Stimulated activated CD8-positive, alpha-beta memory T cell treated with anti-CD3 and anti-CD28 coated beads, Interleukin-4, amount 100 ng/mL, for 1 hour (primary cell): ENCODE measurements around the gene BIRC7.

ENCODE experiments used
- DNase-seq, 2 donors: peaks; one replicate each; pipeline ENCODE4 v3.0.0-alpha.2; 2020; ENCODE audit warnings: low read depth in 2 of 2, low spot score in 1 of 2

BIRC7 gene

GRCh38 chr20:63235399-63235983, at the start of gene BIRC7:
BIRC7 (plus strand) TSS chr20:63235905; CDS start chr20:63236097, 192 bp downstream.
- no peak for DNase-seq

GRCh38 chr20:63186084-63186483, 49.6 kb upstream of the BIRC7 start:
- no peak for DNase-seq

GRCh38 chr20:63186528-63187316, 49.0 kb upstream of the BIRC7 start:
- DNase-seq, result no peak

GRCh38 chr20:63187338-63188158, 48.2 kb upstream of the BIRC7 start:
- no peak for DNase-seq

GRCh38 chr20:63188159-63188442, 47.6 kb upstream of the BIRC7 start:
- no peak for DNase-seq

GRCh38 chr20:63188641-63189321, 46.9 kb upstream of the BIRC7 start:
- DNase-seq, result no peak

GRCh38 chr20:63189322-63189642, 46.4 kb upstream of the BIRC7 start:
- no peak for DNase-seq

GRCh38 chr20:63189846-63190559, 45.7 kb upstream of the BIRC7 start:
- DNase-seq, result no peak

- no peak for DNase-seq
These were observed 44.9 kb upstream of the BIRC7 start for GRCh38 chr20:63190828-63191227.

GRCh38 chr20:63191400-63191799, 44.3 kb upstream of the BIRC7 start:
- DNase-seq, result no peak

GRCh38 chr20:63192721-63193120, 43.0 kb upstream of the BIRC7 start:
- no peak for DNase-seq

GRCh38 chr20:63194007-63194796, 41.5 kb upstream of the BIRC7 start:
- no peak for DNase-seq

- no peak for DNase-seq
These were observed 40.9 kb upstream of the BIRC7 start for GRCh38 chr20:63194797-63195173.

GRCh38 chr20:63196768-63197470, 38.8 kb upstream of the BIRC7 start:
- no peak for DNase-seq

GRCh38 chr20:63198606-63199005, 37.1 kb upstream of the BIRC7 start:
- DNase-seq, result no peak

- DNase-seq, result no peak
These were observed 33.7 kb upstream of the BIRC7 start for GRCh38 chr20:63202021-63202420.

- no peak for DNase-seq
These were observed 32.7 kb upstream of the BIRC7 start for GRCh38 chr20:63202811-63203526.

- no peak for DNase-seq
These were observed 31.3 kb upstream of the BIRC7 start for GRCh38 chr20:63204362-63204761.

- no peak for DNase-seq
These were observed 29.8 kb upstream of the BIRC7 start for GRCh38 chr20:63205896-63206295.
